K562 (cell line): ENCODE measurements around the gene SMC6.

Experiments used
- ATF6 ChIP-seq: sonication (generic); formaldehyde crosslinking; IDR thresholded peaks from 2 replicates; pipeline ENCODE4 v1.4.0; 2020; ENCODE audit warnings: mild to moderate bottlenecking, missing genetic modification reagents
- ESRRA ChIP-seq: fragments of 450-650 bp; IDR thresholded peaks from 2 replicates; pipeline ENCODE4 v1.6.1; 2014; ENCODE audit warnings: low read depth, mild to moderate bottlenecking, moderate library complexity, borderline replicate concordance
- HNRNPK ChIP-seq: fragments of 200-400 bp; formaldehyde crosslinking; IDR thresholded peaks from one replicate; pipeline ENCODE4 v1.6.1; 2018; ENCODE audit warnings: mild to moderate bottlenecking, low read depth, low read length; ENCODE audit not compliant: poor library complexity, severe bottlenecking
- NKRF ChIP-seq: fragments of 450-650 bp; IDR thresholded peaks from 2 replicates; pipeline ENCODE4 v1.6.1; 2016; ENCODE audit warnings: borderline replicate concordance
- RAD21 ChIP-seq, 2 experiments: fragments of 250-450 bp in 1 of 2; fragments of 450-650 bp in 1 of 2; sonication (Bioruptor Pico) in 1 of 2; formaldehyde crosslinking in 1 of 2; IDR thresholded peaks in 1 of 2; conservative IDR thresholded peaks in 1 of 2; 2 replicates each; pipeline versions ENCODE4 v1.4.0 to v1.8.0; 2020 to 2022; ENCODE audit warnings: mild to moderate bottlenecking in 2 of 2, moderate library complexity in 1 of 2
- SP1 ChIP-seq: sonication (generic); formaldehyde crosslinking; IDR thresholded peaks from 2 replicates; pipeline ENCODE4 v1.8.1; 2022; ENCODE audit warnings: mild to moderate bottlenecking, missing genetic modification reagents
- ZNF197 ChIP-seq: fragments of 200-800 bp; sonication (Bioruptor generic); IDR thresholded peaks from 2 replicates; pipeline ENCODE4 v1.6.1; 2016; ENCODE audit warnings: low read depth, missing genetic modification characterization, missing compliant biosample characterization

GRCh38 chr2:17657759-17658158 is 95.9 kb downstream of the SMC6 start:
- TF ChIP-seq RAD21 (CRISPR knock-in tag; conservative IDR thresholded peaks at IDR 0.05 in 1 of 2, IDR thresholded peaks at IDR 0.05 in 1 of 2) (no peak), ESRRA (no peak), NKRF (no peak), ZNF197 (CRISPR knock-in tag) (no peak), ATF6 (no peak), HNRNPK (no peak), SP1 (no peak)
